ENCODE results near the gene ATP6AP1. TPM values are rescaled to one million over a fixed set of nuclear protein-coding genes. Genes with fewer than 3 reads are reported as not detected.

Gene ATP6AP1
- total RNA-seq, 1 donor from 2014 or later: 46.1 TPM

GRCh38 chrX:154468217-154468616, 39.7 kb downstream of the ATP6AP1 start:
- intact Hi-C loops (cut with micrococcal nuclease): no loop called here

GRCh38 chrX:154469114-154469513, 40.6 kb downstream of the ATP6AP1 start:
- intact Hi-C loops (cut with micrococcal nuclease): no loop called here

GRCh38 chrX:154469880-154470279, 41.4 kb downstream of the ATP6AP1 start:
- intact Hi-C loops (cut with micrococcal nuclease): no loop called here

GRCh38 chrX:154470434-154470833, 42.0 kb downstream of the ATP6AP1 start:
- intact Hi-C loops (cut with micrococcal nuclease): no loop called here

- intact Hi-C loops (cut with micrococcal nuclease): no loop called here
Measured at GRCh38 chrX:154470914-154471568, 42.6 kb downstream of the ATP6AP1 start.

GRCh38 chrX:154471839-154472684, 43.6 kb downstream of the ATP6AP1 start:
- intact Hi-C loops (cut with micrococcal nuclease): no loop called here

GRCh38 chrX:154472685-154473632, 44.5 kb downstream of the ATP6AP1 start:
- intact Hi-C loops (cut with micrococcal nuclease): no loop called here

GRCh38 chrX:154473683-154474082, 45.2 kb downstream of the ATP6AP1 start:
- intact Hi-C loops (cut with micrococcal nuclease): no loop called here

GRCh38 chrX:154476821-154477220, 48.3 kb downstream of the ATP6AP1 start:
- intact Hi-C loops (cut with micrococcal nuclease): loop anchor here (5.0 kb wide), 3 partner anchors 35 to 755 kb away; partner anchors contain the start of genes ABCD1, BCAP31, FAM50A and TAFAZZIN

- intact Hi-C loops (cut with micrococcal nuclease): loop anchor here (5.0 kb wide), 3 partner anchors 36 to 756 kb away; partner anchors contain the start of genes ABCD1, BCAP31, FAM50A and TAFAZZIN
Measured at GRCh38 chrX:154477891-154478477, 49.5 kb downstream of the ATP6AP1 start.

GRCh38 chrX:154478728-154479622, 50.5 kb downstream of the ATP6AP1 start, which contains the start of gene LAGE3:
Gene LAGE3, minus strand, starts transcription at chrX:154479281. Its CDS starts 366 bp downstream, at chrX:154478915.
- intact Hi-C loops (cut with micrococcal nuclease): loop anchor here (1.0 to 5.0 kb wide), 5 partner anchors 11 to 757 kb away; partner anchors contain the start of genes ABCD1, BCAP31, FAM50A and IKBKG

- intact Hi-C loops (cut with micrococcal nuclease): no loop called here
Measured at GRCh38 chrX:154481195-154481594, 52.7 kb downstream of the ATP6AP1 start.

- intact Hi-C loops (cut with micrococcal nuclease): no loop called here
Measured at GRCh38 chrX:154481911-154482601, 53.6 kb downstream of the ATP6AP1 start.

- intact Hi-C loops (cut with micrococcal nuclease): no loop called here
Measured at GRCh38 chrX:154482786-154483185, 54.3 kb downstream of the ATP6AP1 start.

GRCh38 chrX:154483325-154483724, 54.8 kb downstream of the ATP6AP1 start:
- intact Hi-C loops (cut with micrococcal nuclease): no loop called here

- intact Hi-C loops (cut with micrococcal nuclease): no loop called here
Measured at GRCh38 chrX:154484255-154485149, 56.0 kb downstream of the ATP6AP1 start.

- intact Hi-C loops (cut with micrococcal nuclease): no loop called here
Measured at GRCh38 chrX:154485150-154486051, 56.9 kb downstream of the ATP6AP1 start.
